22Rv1 (cell line): ENCODE data around the gene CHST1.

Experiments
- CTCF ChIP-seq: fragments of 450-650 bp; IDR thresholded peaks from 2 replicates; pipeline ENCODE4 v1.5.1; 2017; ENCODE audit warnings: mild to moderate bottlenecking
- ZFX ChIP-seq: fragments of 450-650 bp; IDR thresholded peaks from 2 replicates; pipeline ENCODE4 v1.6.1; 2017; ENCODE audit warnings: antibody characterized with exemption, borderline replicate concordance

DNA sequence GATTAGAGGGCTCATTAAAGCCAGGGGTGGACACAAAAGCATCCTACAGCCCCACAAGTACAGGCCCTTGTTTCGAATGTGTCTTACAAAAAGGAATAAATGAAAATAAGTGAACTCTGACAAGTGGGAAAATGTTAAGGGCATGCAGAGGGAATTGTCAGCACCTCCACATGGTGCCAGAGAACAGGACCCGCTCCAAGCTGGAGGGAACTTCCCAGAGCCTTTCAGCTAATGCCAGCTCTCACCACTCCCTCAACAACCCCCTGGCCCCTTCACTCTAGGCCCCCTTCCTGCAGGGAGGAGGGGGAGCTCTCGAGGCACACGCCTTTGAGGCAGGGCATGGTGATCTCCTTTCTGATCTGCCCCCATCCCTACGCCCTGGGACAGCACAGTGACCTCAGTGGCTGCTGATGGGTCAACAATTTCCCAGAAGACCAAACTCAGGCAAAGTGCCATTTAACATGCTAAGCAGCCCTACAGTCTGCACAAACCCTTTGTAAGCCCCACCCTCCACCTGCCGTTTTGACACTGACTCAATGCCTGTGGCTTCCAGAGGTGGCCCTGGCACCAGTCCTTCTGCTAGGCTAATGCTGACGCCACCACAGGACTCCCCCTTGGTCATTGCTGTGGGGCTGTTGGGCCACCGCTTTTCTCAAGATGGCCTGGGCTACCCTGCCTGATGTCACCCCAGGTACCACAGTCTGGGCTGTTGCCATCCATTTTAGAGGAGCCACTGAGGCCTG, 12.5 kb upstream of the CHST1 start:
- TF ChIP-seq CTCF (no peak), ZFX (no peak)
